ENCODE data around the gene FGB.

Gene FGB

DNA sequence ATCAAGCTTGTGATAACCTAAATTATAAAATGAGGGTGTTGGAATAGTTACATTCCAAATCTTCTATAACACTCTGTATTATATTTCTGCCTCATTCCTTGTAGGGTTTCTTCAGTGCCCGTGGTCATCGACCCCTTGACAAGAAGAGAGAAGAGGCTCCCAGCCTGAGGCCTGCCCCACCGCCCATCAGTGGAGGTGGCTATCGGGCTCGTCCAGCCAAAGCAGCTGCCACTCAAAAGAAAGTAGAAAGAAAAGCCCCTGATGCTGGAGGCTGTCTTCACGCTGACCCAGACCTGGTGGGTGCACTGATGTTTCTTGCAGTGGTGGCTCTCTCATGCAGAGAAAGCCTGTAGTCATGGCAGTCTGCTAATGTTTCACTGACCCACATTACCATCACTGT, 2.9 kb downstream of the FGB start:
- Histone ChIP-seq H3K9me3 (ENCODE audit: control insufficient read depth, insufficient read depth, low read length) (no peaks in the 10 kb centered on the region), H3K36me3 (ENCODE audit: control insufficient read depth, insufficient read depth, low read length) (no peaks in the 10 kb centered on the region), H3K27ac (ENCODE audit: low read length) (no peak overlapping the region), H3K4me1 (ENCODE audit: control insufficient read depth, insufficient read depth, low read length) (no peaks in the 10 kb centered on the region), H3K27me3 (ENCODE audit: control insufficient read depth, insufficient read depth, low read length) (no peaks in the 10 kb centered on the region), H3K4me3 (ENCODE audit: low read length) (no peak overlapping the region)
- DNase-seq (ENCODE audit: low read depth, low spot score) = no peak
- WGBS (ENCODE audit: insufficient coverage, insufficient read length) = no CpG with 5 or more reads among the region's 6 CpGs

DNA sequence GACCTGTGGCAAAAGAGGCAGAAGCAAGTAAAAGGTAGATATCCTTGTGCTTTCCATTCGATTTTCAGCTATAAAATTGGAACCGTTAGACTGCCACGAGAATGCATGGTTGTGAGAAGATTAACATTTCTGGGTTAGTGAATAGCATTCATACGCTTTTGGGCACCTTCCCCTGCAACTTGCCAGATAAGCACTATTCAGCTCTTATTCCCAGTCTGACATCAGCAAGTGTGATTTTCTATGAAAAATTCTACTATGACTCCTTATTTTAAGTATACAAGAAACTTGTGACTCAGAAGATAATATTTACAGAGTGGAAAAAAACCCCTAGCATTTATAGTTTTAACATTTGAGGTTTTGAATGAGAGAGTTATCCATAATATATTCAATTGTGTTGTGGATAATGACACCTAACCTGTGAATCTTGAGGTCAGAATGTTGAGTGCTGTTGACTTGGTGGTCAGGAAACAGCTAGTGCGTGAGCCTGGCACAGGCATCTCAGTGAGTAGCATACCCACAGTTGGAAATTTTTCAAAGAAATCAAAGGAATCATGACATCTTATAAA, 3.9 kb downstream of the FGB start:
- DNase-seq (ENCODE audit: low read depth, low spot score) = no peak
- H3K4me3 ChIP-seq (ENCODE audit: low read length) = no peak overlapping the region
- no CpG with 5 or more reads among the region's 5 CpGs for WGBS (ENCODE audit: insufficient coverage, insufficient read length)

GRCh38 chr4:154569028-154569427, 6.2 kb downstream of the FGB start:
- no peaks in the 10 kb centered on the region for H3K9me3 ChIP-seq (ENCODE audit: control insufficient read depth, insufficient read depth, low read length)
- no peak for DNase-seq (ENCODE audit: low read depth, low spot score)
- no peaks in the 10 kb centered on the region for H3K36me3 ChIP-seq (ENCODE audit: control insufficient read depth, insufficient read depth, low read length)
- no peak overlapping the region for H3K27ac ChIP-seq (ENCODE audit: low read length)
- WGBS (ENCODE audit: insufficient coverage, insufficient read length) = no CpG with 5 or more reads among the region's 3 CpGs
- no peak overlapping the region for H3K4me3 ChIP-seq (ENCODE audit: low read length)
- H3K27me3 ChIP-seq (ENCODE audit: control insufficient read depth, insufficient read depth, low read length) = no peaks in the 10 kb centered on the region
- no peaks in the 10 kb centered on the region for H3K4me1 ChIP-seq (ENCODE audit: control insufficient read depth, insufficient read depth, low read length)

More for the DNA sequence above, 3.9 kb downstream of the FGB start:
- Histone ChIP-seq H3K4me1 (ENCODE audit: control insufficient read depth, insufficient read depth, low read length) (no peaks in the 10 kb centered on the region), H3K36me3 (ENCODE audit: control insufficient read depth, insufficient read depth, low read length) (no peaks in the 10 kb centered on the region), H3K9me3 (ENCODE audit: control insufficient read depth, insufficient read depth, low read length) (no peaks in the 10 kb centered on the region), H3K27me3 (ENCODE audit: control insufficient read depth, insufficient read depth, low read length) (no peaks in the 10 kb centered on the region), H3K27ac (ENCODE audit: low read length) (no peak overlapping the region)

- H3K36me3 ChIP-seq (ENCODE audit: control insufficient read depth, insufficient read depth, low read length) = no peaks in the 10 kb centered on the region
- H3K4me3 ChIP-seq (ENCODE audit: low read length) = no peak overlapping the region
- no peaks in the 10 kb centered on the region for H3K4me1 ChIP-seq (ENCODE audit: control insufficient read depth, insufficient read depth, low read length)
- DNase-seq (ENCODE audit: low read depth, low spot score) = no peak
- H3K27ac ChIP-seq (ENCODE audit: low read length) = no peak overlapping the region
- WGBS (ENCODE audit: insufficient coverage, insufficient read length) = no CpG with 5 or more reads among the region's 5 CpGs
- no peaks in the 10 kb centered on the region for H3K27me3 ChIP-seq (ENCODE audit: control insufficient read depth, insufficient read depth, low read length)
- H3K9me3 ChIP-seq (ENCODE audit: control insufficient read depth, insufficient read depth, low read length) = no peaks in the 10 kb centered on the region
Measured at GRCh38 chr4:154569584-154569983, 6.8 kb downstream of the FGB start.

DNA sequence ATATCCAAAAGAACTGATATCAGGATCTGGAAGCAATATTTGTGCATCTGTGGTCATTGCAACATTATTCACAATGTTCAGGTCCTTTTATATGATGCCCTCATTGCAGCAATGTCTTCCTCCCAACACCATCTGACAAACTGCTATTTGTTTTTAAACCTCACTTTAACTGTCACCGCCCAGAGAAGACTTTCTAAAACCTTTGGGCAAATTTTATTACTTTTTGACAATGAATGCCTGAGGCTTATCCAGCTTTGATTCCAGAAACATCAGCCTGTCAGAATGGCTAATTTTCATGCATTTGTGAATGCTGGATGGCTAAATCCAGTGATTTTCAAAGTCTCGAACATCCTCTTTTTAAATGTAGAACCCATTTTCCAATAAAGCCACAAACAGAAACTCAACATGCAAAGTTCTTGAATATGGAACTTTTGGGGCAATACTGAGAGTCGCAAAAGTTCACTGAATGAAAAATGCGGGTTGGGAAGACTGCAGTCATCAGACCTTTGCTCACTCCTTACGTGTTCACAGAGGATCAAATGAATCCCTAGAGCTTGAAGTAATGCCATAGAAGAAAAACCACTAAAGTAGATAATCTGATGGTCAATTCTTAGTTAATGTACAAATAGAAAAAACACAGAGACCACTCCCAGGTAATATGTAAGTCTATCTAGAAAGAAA, 10.5 kb downstream of the FGB start:
- WGBS (ENCODE audit: insufficient coverage, insufficient read length) = no CpG with 5 or more reads among the region's 5 CpGs
- Histone ChIP-seq H3K4me3 (ENCODE audit: low read length) (no peak overlapping the region), H3K9me3 (ENCODE audit: control insufficient read depth, insufficient read depth, low read length) (no peaks in the 10 kb centered on the region), H3K27me3 (ENCODE audit: control insufficient read depth, insufficient read depth, low read length) (no peaks in the 10 kb centered on the region), H3K36me3 (ENCODE audit: control insufficient read depth, insufficient read depth, low read length) (no peaks in the 10 kb centered on the region), H3K27ac (ENCODE audit: low read length) (no peak overlapping the region), H3K4me1 (ENCODE audit: control insufficient read depth, insufficient read depth, low read length) (no peaks in the 10 kb centered on the region)
- DNase-seq (ENCODE audit: low read depth, low spot score) = no peak

- Histone ChIP-seq H3K27me3 (ENCODE audit: control insufficient read depth, insufficient read depth, low read length) (no peaks in the 10 kb centered on the region), H3K9me3 (ENCODE audit: control insufficient read depth, insufficient read depth, low read length) (no peaks in the 10 kb centered on the region), H3K36me3 (ENCODE audit: control insufficient read depth, insufficient read depth, low read length) (no peaks in the 10 kb centered on the region), H3K4me3 (ENCODE audit: low read length) (no peak overlapping the region), H3K27ac (ENCODE audit: low read length) (no peak overlapping the region), H3K4me1 (ENCODE audit: control insufficient read depth, insufficient read depth, low read length) (no peaks in the 10 kb centered on the region)
- DNase-seq (ENCODE audit: low read depth, low spot score) = no peak
- no CpG with 5 or more reads among the region's 3 CpGs for WGBS (ENCODE audit: insufficient coverage, insufficient read length)
Measured at GRCh38 chr4:154574311-154574710, 11.5 kb downstream of the FGB start.

GRCh38 chr4:154577324-154577723, 14.5 kb downstream of the FGB start:
- H3K36me3 ChIP-seq (ENCODE audit: control insufficient read depth, insufficient read depth, low read length) = no peaks in the 10 kb centered on the region
- H3K27ac ChIP-seq (ENCODE audit: low read length) = no peak overlapping the region
- H3K9me3 ChIP-seq (ENCODE audit: control insufficient read depth, insufficient read depth, low read length) = no peaks in the 10 kb centered on the region
- H3K27me3 ChIP-seq (ENCODE audit: control insufficient read depth, insufficient read depth, low read length) = no peaks in the 10 kb centered on the region
- no peaks in the 10 kb centered on the region for H3K4me1 ChIP-seq (ENCODE audit: control insufficient read depth, insufficient read depth, low read length)
- no CpG with 5 or more reads among the region's 2 CpGs for WGBS (ENCODE audit: insufficient coverage, insufficient read length)
- no peak overlapping the region for H3K4me3 ChIP-seq (ENCODE audit: low read length)
- DNase-seq (ENCODE audit: low read depth, low spot score) = no peak

- WGBS (ENCODE audit: insufficient coverage, insufficient read length) = no CpG with 5 or more reads among the region's 1 CpG
- no peaks in the 10 kb centered on the region for H3K36me3 ChIP-seq (ENCODE audit: control insufficient read depth, insufficient read depth, low read length)
- no peaks in the 10 kb centered on the region for H3K9me3 ChIP-seq (ENCODE audit: control insufficient read depth, insufficient read depth, low read length)
- no peak overlapping the region for H3K4me3 ChIP-seq (ENCODE audit: low read length)
- no peaks in the 10 kb centered on the region for H3K27me3 ChIP-seq (ENCODE audit: control insufficient read depth, insufficient read depth, low read length)
- DNase-seq (ENCODE audit: low read depth, low spot score) = no peak
- no peak overlapping the region for H3K27ac ChIP-seq (ENCODE audit: low read length)
- H3K4me1 ChIP-seq (ENCODE audit: control insufficient read depth, insufficient read depth, low read length) = no peaks in the 10 kb centered on the region
Measured at GRCh38 chr4:154578919-154579318, 16.1 kb downstream of the FGB start.

- no peaks in the 10 kb centered on the region for H3K9me3 ChIP-seq (ENCODE audit: control insufficient read depth, insufficient read depth, low read length)
- no peaks in the 10 kb centered on the region for H3K4me1 ChIP-seq (ENCODE audit: control insufficient read depth, insufficient read depth, low read length)
- H3K27ac ChIP-seq (ENCODE audit: low read length) = no peak overlapping the region
- no peak overlapping the region for H3K4me3 ChIP-seq (ENCODE audit: low read length)
- no peaks in the 10 kb centered on the region for H3K27me3 ChIP-seq (ENCODE audit: control insufficient read depth, insufficient read depth, low read length)
- H3K36me3 ChIP-seq (ENCODE audit: control insufficient read depth, insufficient read depth, low read length) = no peaks in the 10 kb centered on the region
- DNase-seq (ENCODE audit: low read depth, low spot score) = no peak
Measured at GRCh38 chr4:154579927-154580326, 17.1 kb downstream of the FGB start.

DNA sequence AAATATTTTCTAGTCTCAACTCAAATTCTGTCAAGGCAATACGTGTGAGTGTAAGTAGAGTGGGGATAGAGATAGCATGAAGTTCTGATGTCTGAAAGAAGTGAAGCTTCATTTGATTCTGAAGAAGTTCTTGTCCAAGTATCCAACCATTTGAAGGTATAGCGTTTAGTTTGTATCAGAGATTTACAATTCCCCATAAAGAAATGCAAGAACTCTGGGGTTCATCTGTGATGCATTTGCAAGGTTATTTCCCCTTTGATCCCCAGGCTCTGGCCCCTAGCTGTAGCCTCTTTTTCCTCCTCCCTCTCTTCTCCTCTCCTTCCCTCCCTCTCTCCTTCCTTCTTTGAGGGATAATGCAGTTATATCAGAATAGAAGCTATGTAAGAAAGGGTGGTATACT, 19.9 kb downstream of the FGB start:
- Histone ChIP-seq H3K9me3 (ENCODE audit: control insufficient read depth, insufficient read depth, low read length) (no peaks in the 10 kb centered on the region), H3K36me3 (ENCODE audit: control insufficient read depth, insufficient read depth, low read length) (no peaks in the 10 kb centered on the region), H3K27me3 (ENCODE audit: control insufficient read depth, insufficient read depth, low read length) (no peaks in the 10 kb centered on the region), H3K27ac (ENCODE audit: low read length) (no peak overlapping the region), H3K4me1 (ENCODE audit: control insufficient read depth, insufficient read depth, low read length) (no peaks in the 10 kb centered on the region), H3K4me3 (ENCODE audit: low read length) (no peak overlapping the region)
- no peak for DNase-seq (ENCODE audit: low read depth, low spot score)
- WGBS (ENCODE audit: insufficient coverage, insufficient read length) = no CpG with 5 or more reads among the region's 2 CpGs

GRCh38 chr4:154583230-154583629, 20.4 kb downstream of the FGB start:
- no peaks in the 10 kb centered on the region for H3K27me3 ChIP-seq (ENCODE audit: control insufficient read depth, insufficient read depth, low read length)
- no peaks in the 10 kb centered on the region for H3K36me3 ChIP-seq (ENCODE audit: control insufficient read depth, insufficient read depth, low read length)
- DNase-seq (ENCODE audit: low read depth, low spot score) = no peak
- no peaks in the 10 kb centered on the region for H3K4me1 ChIP-seq (ENCODE audit: control insufficient read depth, insufficient read depth, low read length)
- H3K9me3 ChIP-seq (ENCODE audit: control insufficient read depth, insufficient read depth, low read length) = no peaks in the 10 kb centered on the region
- no peak overlapping the region for H3K4me3 ChIP-seq (ENCODE audit: low read length)
- WGBS (ENCODE audit: insufficient coverage, insufficient read length) = 100% methylated on average over 1 of the region's 3 CpGs
- H3K27ac ChIP-seq (ENCODE audit: low read length) = no peak overlapping the region
